ENCODE data around the gene ACOX3.
"Not testable (repeated sequence)": the region's sequence is repeated elsewhere in the genome, so short reads cannot be mapped to it uniquely, and the experiment has no call there.

Gene ACOX3

DNA sequence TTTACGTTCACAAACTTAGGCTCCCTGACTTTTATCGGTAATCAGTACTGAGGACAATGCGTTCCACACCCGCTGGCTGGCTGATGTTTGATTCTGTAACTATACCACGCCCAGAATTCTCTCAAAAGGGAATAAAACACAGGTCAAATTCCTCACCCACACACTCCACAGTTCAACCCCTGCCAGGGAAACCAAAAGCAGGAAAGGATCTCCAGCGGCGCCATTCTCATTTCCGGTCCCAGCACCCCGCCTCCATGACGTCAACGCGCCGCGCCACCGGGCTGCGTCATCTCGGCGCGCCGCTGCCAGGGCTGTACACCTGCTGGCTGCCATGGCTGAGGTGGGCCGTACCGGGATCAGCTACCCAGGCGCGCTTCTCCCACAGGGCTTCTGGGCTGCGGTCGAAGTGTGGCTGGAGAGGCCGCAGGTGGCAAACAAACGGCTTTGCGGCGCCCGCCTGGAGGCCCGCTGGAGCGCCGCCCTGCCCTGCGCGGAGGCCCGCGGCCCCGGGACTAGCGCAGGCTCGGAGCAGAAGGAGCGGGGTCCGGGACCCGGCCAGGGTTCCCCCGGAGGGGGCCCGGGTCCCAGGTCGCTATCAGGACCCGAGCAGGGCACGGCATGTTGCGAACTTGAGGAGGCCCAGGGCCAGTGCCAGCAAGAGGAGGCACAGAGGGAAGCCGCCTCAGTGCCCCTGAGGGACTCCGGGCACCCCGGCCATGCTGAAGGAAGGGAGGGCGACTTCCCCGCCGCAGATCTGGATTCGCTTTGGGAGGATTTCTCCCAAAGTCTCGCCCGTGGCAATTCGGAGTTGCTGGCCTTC, at the start of gene ACOX3, which contains the start of gene TRMT44:
TSS of gene ACOX3 (minus strand) at position 232 of the 820 bp plus-strand sequence. CDS start 24,202 bp downstream, outside the sequence.
TSS of gene TRMT44 (plus strand) at position 286 of the 820 bp plus-strand sequence. CDS start at position 332, 46 bp downstream.
- peak; percentile 91 to 94 for DNase-seq (ENCODE audit: low read depth in 2 of 2)

DNA sequence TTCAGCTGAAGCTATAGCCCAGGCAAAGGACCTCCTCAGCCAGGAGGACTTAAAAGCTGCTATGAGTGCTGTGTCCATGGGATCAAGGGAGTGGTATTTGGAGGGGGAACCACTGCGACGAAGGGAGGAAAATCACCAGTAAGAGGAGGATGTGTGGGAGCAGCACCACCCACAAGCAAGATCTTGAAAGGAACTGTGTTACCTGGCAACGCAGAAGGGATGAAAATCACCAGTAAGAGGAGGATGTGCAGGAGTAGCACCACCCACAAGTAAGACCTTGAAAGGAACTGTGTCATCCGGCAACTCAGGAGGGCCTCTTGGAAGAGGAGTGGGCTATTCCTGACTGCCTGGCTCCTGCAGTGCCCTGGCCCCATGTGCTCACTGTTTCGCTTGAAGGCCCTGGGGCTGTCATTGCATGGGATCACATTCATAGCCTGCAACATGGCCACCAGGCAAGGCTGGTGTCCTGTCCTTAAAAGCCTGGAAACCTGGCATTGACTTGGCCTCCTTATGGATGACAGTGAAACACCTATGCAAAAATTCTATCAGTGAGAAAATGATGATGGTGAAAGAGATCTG, 48.4 kb upstream of the ACOX3 start:
- DNase-seq (ENCODE audit: low read depth in 2 of 2), result no peak

DNA sequence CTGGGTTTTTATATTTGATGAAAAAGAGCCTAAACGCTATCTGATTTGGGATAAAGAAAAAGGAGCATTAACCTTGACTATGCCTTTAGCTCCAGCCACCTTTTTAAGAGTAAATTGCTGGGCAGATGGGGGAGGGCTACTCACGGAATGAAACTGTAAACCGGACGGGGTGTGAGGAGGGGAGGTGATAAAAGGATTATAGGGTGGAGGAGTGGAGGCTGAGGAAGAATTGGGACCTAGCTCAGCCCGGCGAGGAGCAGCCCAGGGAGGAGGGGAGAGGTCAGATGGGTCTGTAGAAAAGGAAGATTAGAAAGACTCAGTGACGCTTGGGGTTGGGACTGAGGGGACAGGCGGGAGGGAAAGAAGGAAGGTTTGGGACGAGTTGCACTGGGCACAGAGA, 46.1 kb upstream of the ACOX3 start:
- not testable (repeated sequence) for DNase-seq (ENCODE audit: low read depth in 2 of 2)

DNA sequence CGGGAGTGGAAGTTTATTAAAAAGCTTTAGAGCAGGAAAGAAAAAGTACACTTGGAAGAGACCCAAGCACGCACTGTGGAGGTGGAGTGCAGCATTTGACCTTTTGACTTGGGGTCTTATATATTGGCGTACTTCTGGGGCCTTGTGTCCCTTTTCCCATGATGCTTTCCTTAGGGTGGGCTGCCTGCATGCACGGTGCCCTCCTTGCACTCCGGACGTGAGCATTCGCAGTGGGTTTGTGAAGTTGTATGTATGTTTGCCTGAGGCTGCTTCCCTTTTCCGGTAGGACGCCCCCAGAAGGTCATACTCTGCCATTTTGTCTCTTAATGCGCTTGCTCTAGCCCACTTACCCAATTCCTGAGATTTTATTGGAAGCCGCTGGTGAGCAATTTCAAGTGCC, 39.7 kb upstream of the ACOX3 start:
- DNase-seq (ENCODE audit: low read depth in 2 of 2), result no peak

DNA sequence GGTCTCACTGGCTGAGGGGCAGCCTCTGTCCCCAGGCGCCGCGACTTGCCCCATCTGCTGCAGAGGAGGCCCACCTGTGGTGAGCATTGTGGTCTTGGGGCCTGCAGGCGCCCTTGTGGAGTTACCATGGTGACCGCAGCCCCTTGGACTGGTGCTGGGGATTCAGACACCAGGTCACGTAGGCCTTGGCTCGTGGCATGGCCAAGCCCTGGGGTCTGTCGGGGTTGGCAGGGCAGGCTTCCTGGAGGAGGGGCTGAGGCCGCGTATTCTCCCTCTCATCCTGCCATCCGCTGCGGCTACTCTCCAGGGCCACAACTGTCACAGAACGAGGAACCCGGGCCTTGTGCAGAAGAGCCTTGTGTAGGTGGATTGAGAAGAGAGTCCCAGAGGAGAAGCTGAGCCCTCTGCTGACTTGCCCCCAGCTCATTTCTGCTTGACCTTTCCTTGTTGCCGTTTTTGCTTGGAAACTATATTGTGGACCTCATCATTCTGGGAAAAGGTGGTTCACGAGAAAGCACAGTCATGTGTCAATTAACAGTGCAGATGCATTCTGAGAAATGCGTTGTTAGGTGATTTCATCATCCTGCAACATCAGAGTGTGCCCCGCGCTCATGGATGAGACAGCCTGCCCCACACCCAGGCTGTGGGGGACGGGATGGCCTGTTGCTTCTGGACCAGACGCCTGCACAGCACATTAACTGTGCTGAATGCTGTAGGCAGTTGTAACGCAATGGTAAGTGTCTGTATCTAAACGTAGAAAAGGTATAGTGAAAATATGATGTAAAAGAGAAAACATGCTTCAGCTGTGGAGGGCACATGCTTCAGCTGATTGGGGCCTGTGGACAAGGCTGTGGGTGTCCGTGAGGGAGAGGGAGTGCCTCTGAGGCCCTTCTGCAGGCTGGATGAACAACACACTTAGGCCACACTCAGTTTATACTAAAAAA, 38.5 kb upstream of the ACOX3 start:
- no peak for DNase-seq (ENCODE audit: low read depth in 2 of 2)

DNA sequence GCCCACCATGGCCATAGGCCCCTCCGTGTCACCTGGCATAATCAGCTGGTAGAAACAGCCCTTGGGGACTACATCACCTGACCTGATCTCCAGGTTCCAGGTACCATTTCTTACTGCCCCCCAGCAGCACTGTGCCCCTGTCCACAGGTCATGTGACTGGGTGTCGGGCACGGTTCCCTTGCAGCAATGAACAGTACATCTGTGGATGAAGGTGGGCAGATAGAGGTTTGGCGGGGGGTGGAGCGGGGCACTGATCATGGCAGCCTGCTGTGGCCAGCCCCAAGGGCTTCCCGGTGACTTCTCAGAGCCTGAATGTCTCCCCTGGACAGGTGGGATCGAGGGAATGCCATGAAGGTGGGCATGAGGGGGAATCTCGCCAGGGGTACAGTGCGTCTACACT, 37.8 kb upstream of the ACOX3 start:
- DNase-seq (ENCODE audit: low read depth in 2 of 2), result no peak

DNA sequence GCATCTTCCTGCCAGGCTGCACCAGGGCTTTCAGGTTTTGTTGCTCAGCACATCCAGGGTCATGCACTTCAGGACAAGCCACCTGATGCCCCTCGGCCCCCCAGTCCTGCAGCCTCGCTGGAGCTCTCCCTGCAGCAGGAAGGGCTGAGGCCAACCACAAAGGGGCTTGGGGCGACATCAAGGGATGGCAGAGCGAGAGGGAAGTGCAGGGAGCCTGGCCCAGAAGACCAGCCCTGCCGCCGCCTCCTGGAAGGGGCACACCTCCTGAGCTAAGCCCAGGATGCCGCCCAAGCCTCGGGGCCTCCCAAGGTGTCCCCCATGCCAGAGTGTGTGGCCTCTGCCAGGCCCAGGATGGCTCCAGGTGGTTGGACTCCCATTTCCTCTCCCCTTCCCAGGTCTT, 37.2 kb upstream of the ACOX3 start:
- DNase-seq (ENCODE audit: low read depth in 2 of 2), result no peak

DNA sequence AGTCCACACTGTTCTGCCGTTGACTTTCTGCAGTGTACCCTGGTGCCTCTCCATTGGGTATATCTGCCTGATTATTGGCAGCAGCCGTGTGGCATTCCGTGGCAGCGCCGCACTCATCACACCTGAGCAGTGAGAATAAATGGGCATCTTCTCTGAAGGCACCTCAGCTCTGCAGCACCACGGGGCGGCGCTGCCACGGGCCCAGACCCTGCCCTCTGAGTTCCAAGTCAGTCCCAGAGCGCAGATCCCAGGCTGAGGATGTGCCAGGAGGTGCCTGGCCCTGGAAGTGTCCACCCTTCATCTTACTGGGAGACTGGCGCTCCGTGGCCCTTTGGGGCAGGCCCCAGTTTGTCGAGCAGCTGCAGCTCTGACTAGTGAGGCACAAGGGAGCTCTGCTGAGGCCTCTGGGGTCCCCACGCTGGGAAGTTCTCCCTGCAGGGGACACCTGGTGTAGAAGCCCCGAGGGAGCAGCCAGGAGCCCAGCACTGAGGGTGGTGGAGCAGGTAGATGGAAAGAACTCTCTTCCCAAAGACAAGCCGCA, 36.6 kb upstream of the ACOX3 start:
- no peak for DNase-seq (ENCODE audit: low read depth in 2 of 2)

DNA sequence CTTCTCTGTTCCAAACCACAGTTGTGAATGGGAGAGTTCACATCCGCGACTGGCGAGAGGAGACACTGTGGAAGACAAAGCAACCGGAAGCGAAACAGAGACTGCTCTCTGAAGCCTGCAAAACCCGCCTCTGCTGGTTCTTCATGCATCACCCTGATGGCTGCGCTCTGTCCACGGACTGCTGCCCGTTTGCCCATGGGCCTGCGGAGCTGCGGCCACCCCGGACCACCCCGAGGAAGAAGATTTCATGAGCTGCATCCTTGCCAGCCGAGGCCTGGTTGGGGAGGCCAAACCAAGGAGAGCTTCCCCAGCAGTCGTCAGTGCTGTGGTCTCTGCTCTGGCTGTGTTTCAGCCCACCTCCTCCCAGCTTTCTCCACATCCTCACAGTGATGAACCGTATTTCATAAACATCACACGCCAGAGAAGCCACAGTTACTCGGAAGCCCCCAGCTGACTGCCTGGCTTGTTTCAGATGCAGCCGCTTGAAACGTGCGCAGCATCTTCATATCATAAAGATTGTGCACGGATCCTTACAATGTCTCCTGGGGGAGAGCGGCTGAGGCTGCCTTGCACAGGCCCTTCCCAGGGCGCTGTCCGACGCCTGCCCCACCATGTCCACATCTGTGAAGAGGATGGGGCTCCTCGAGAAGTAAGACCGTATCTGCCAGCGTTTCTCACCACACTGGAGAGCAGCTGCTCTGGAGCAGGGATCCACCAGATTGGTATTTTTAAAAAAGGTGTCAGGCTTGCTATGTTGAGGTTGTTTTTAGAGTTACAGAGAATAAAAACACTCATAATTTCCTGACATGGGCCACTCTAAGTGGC, 35.4 kb upstream of the ACOX3 start:
- DNase-seq (ENCODE audit: low read depth in 2 of 2), result no peak

DNA sequence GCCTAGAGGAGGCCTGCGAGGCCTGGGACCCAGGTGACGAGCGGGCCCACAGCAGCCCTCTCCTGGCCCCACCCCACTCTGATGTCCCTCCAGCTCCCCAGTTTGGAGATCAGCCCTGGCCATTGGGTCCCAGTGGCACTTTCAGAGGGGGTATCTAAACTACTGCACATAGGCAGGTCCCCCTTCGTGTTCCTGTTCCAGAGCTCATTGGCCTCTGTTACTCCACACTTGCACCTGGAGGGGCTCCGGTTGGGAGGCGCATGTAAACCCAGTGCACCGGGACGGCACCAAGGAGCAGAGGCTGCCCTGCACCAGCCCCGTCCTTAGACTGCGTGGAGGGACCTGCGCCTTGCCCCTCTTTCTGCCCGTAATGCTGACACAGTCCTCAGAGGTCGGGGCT, 34.3 kb upstream of the ACOX3 start:
- no peak for DNase-seq (ENCODE audit: low read depth in 2 of 2)

DNA sequence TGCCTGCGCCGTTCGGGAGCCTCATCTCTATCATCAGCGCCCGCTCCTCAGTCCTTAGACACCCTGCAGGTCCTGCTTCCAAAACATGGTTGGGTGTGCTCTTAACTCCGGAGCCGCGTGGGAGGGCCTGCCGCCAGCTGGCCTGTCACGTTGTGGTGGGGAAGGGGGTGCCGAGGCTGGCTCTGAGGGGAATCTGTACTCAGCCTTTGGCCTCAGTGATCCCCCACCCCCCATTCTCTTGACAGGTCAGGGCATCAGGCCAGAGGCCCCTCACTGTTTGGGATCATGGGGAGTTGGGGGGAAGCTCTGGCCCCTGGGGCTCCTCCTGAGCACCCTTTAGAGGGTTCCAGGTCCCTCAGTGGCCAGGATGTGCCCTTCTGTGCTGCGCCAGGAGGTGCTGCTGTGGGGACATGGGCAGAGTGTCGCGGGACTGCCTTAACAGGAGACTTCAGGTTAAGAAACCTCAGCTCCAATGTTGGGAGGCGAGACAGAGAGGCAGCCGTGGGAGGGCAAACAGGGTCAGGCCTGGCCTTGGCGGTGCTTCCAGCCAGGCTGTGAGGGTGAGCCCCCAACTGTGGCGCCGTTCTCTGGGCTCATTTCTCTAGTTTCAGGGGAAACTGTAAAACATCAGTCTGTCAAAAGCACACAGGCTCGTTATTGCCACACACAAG, 33.5 kb upstream of the ACOX3 start:
- DNase-seq (ENCODE audit: low read depth in 2 of 2), result no peak

DNA sequence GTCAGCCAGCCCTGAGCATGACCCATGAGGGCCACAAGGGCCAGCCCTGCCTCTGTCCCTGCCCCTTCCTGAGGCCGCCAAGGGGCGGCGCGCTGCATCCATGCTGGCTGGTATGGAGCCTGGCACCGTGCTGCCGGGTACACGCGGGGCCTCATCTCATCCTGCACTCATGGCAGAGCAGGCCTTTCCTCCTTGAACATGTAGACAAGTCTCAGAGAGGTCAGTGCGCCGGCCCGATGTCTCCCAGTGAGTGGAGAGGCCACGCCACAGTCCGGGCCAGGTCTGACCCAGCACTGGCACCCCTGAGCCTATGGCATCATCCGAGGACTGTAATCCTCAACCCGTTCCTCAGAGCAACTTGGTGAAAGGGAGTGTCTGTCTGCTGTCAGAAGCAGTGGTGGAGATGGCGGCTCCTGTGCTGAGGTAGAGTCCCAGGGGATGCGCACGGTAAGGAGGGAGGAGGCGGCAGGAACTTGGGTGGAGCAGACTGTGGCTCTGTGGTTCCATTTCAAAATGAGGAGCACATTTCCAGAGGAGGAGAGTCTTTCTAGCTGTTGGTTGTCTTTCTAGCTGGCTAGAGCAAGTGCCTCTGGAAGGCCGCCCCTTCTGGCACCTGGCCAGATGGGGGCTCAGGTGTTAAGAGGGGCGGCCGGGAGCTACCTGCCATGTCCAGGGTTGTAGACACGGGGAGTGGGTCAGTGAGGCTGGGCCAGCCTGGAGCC, 32.8 kb upstream of the ACOX3 start:
- DNase-seq (ENCODE audit: low read depth in 2 of 2), result no peak

DNA sequence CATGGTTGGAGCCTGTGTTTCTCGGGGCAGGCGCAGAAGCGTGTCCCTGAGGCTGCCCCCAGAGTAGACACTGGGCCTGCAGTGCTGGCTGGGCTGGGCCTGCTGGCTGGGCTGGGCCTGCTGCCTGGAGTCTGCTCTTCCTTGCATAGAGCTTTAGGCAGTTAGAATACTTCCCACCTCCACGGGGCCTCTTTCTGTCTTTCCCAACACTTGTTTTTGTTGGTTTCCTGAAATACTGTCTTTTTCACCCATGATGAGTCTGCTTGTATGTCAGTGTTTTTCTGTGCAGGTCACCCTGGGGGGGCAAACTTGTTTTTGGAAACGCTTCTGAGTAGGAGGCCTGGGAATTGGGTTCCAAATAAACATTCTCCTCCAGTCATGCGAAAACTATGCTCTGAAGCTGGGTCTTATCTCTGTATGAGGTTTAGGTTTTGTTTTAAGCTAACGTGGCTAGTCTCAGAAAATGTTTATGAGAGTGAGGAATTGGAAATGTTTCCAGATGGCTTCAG, 32.2 kb upstream of the ACOX3 start:
- DNase-seq (ENCODE audit: low read depth in 2 of 2), result no peak

DNA sequence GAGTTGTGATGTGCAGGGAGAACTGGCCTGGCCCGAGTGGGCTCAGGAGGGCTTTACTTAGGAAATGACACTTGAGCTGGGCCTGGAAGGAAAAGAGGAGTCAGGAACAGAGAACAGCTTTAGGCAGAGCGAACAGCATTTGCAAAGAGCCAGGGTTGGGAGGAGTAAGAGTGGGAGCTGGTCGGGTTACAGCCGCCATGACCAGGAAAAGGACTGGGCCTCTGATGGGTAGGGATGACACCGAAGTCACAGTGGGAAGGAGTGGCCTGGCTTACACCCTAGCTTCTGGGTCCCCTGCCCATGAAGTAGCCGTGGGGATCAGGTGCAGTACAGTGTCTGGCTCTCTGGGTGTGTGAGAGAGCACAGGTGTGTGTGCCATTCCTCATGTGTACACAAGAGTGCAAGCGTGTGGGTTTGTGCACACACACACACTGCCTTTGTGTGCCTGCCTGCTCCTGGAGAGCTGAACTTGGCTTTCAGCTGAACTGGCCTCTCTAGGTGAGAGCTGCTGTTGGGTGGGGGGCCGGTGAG, 31.7 kb upstream of the ACOX3 start:
- DNase-seq (ENCODE audit: low read depth in 2 of 2), result no peak

DNA sequence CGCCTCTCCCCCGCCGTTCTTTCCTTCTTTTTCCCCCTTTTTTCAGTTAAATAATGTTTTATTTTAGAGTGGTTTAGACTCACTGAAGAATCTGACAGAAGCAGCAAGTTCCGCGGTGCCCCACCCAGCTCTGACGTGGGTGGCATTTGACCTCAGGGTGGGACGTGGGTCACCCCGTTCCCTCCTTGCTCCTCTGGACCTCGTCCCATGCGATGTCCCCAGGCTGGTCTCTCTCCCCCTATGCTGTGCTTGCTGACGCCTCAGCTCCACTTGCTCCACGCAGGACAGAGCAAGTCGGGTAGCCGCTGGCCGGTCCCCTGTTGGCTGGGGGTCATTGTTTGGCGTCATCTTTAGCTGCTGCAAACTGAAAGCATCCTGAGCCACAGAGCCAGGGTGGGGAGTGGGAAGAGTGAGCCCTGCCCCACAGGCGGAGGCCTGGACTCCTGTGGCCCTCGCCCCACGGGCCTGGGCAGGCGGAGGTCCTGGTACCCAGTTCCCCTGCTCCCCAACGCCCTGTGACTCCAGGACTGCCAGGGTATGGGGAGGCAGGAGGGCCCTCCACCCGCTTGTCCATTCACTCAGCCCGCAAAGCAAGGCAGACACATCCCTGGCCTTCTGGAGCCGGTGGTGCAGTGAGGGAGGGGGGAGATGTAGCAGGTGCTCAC, 30.8 kb upstream of the ACOX3 start:
- no peak for DNase-seq (ENCODE audit: low read depth in 2 of 2)

DNA sequence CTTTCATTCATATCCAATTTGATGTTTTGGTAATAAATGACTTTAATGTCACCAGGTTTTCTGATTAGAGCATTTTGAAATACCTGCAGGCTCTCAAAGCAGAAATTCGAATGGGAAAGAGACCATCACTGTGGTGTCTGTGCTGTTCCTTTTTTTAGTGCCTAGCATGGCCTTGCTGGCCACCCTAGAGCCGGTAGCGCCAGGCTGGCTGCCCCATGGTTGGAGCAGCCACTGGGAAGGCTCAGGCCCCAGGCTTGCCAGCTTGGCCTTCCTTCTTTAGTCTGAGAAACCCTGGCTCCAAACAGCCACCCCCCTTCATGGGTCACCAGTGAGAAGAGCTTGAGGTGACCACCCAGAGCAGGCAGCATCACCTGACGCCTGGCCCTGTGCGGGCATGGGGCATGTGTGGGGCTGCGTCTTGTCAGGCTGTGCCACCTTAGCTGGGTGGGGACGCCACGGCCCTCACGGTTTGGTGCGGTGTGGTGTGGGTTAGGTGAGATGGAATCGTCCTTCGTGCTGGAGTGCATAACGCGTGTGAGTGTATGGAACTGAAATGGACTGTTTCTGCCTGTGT, 30.0 kb upstream of the ACOX3 start:
- DNase-seq (ENCODE audit: low read depth in 2 of 2), result no peak

DNA sequence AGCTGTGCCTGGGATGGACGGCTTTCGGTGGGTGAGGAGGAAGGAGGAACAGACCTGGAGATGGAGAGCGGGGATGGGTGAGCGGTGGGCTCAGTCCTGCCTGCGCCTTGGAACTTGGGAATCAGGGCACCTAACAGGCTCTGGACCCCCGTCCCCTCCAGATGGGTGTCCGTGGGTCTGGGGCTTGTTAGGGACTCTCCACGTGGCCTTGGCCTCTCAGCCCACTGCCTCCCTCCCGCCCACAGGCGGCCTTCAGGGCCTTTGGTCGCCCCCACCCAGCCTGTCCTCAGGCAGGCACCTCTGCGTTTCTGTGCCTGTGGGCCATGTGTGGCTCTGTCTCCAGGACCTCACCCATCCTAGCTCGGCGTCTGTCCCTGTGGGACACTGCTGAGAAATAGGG, 29.0 kb upstream of the ACOX3 start:
- no peak for DNase-seq (ENCODE audit: low read depth in 2 of 2)

DNA sequence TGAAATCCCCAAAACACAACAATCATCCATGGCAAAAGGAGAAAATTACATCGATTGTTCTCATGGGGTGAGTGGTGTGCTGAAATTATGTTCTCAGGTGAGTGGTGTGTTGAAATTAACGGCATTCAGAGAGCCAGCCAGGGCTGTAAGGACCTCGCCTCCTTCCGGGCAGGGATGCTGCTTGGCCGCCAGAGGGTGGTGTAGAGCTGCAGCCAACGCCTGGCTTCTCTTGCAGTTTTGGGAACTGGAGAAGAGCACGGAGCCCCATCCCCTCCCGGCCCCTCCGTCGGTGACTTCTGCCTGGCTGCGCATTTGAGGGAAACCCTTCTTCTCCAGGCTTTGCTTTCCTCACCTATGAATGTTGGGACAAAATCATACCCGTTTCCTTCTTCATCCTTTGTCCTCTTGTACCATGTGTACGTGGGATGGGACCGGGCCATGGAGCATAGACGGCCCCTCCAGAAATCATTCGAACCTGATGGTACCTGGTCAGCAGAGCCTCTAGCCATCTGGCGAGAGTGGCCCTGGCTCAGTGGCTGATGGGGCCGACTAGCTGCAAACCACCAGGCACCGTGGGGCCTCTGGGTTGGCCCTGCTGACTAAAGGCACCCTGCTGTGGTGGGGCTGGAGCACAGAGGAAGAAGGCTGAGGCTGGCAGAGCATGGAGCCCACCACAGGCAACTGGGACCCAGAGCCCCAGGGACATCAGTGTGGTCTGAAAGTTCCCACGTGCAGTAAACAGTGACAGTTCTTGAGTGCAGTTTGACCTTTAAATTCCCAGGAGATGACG, 28.4 kb upstream of the ACOX3 start:
- DNase-seq (ENCODE audit: low read depth in 2 of 2), result peak; percentile 20 to 47
